22Rv1 (cell line): Measurements from ENCODE around the gene CXCL5.

Experiments used
- H3K27ac ChIP-seq: fragments of 450-650 bp; 2 replicates; pipeline ENCODE4 v1.5.1; 2017
- ZFX ChIP-seq: fragments of 450-650 bp; IDR thresholded peaks from 2 replicates; pipeline ENCODE4 v1.6.1; 2017; ENCODE audit warnings: antibody characterized with exemption, borderline replicate concordance
- TF ChIP-seq, protein P1 (sequence below): fragments of 450-650 bp; IDR thresholded peaks from 2 replicates; pipeline ENCODE4 v1.5.1; 2017; ENCODE audit warnings: mild to moderate bottlenecking

The CXCL5 gene

DNA sequence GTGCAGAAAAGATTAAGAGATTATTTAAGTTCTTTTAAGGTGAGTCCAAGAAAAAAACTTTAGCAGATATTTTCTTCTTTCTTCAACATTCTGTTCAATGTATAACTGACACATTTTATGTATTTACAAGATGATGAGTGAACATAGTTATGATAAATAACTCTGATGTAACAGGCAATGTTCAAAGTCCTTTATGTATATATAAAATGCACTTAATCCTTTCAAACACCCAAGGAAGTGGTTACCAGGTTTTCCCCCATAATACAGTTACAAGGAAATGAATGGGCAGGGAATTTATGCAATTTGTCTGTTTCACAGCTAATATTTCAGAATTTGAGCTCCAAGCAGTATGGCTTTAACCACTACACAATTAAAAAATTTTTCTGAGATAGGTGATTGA, 31.8 kb upstream of the CXCL5 start:
- H3K27ac ChIP-seq = no peak overlapping the region
- TF ChIP-seq, protein P1, sequence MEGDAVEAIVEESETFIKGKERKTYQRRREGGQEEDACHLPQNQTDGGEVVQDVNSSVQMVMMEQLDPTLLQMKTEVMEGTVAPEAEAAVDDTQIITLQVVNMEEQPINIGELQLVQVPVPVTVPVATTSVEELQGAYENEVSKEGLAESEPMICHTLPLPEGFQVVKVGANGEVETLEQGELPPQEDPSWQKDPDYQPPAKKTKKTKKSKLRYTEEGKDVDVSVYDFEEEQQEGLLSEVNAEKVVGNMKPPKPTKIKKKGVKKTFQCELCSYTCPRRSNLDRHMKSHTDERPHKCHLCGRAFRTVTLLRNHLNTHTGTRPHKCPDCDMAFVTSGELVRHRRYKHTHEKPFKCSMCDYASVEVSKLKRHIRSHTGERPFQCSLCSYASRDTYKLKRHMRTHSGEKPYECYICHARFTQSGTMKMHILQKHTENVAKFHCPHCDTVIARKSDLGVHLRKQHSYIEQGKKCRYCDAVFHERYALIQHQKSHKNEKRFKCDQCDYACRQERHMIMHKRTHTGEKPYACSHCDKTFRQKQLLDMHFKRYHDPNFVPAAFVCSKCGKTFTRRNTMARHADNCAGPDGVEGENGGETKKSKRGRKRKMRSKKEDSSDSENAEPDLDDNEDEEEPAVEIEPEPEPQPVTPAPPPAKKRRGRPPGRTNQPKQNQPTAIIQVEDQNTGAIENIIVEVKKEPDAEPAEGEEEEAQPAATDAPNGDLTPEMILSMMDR = no peak
- no peak for TF ChIP-seq ZFX

DNA sequence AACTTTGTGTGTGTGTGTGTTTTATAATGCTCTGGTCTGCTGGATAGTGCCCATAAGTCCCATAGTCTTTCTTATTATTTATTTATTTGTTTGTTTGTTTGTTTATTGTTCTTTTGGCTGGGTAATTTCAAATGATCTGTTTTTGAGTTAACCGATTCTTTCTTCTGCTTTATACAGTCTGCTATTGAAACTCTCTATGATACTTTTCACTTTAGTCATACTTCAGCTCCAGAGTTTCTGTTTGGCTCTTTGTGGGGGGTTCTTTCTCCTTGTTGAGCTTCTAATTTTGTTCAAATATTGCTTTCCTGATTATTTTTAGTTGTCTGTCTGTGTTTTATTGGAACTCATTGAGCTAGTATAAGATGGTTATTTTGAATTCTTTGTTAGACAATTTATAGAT, 30.0 kb upstream of the CXCL5 start:
- no peak overlapping the region for H3K27ac ChIP-seq
- TF ChIP-seq, protein P1 = no peak
- no peak for TF ChIP-seq ZFX

DNA sequence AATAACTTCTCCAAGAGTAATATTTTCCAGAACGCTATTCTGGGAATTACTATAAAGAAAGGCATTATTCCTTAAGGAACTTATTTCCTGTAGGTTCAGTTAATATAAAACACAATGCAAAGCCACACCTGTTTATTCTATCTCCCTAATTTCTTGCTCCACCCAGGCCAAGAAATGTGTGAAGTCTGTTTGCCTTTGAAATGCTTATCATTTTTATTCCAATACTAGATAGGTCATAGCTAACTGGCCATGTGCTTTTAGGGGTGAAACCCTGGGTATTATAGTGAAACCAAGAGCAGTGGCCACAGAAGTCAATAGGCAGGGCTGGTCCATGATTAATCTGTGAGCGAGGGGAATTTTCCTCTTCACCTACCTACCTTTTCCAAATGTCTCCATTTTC, 25.2 kb upstream of the CXCL5 start:
- TF ChIP-seq ZFX = no peak
- TF ChIP-seq, protein P1 = no peak
- no peak overlapping the region for H3K27ac ChIP-seq

DNA sequence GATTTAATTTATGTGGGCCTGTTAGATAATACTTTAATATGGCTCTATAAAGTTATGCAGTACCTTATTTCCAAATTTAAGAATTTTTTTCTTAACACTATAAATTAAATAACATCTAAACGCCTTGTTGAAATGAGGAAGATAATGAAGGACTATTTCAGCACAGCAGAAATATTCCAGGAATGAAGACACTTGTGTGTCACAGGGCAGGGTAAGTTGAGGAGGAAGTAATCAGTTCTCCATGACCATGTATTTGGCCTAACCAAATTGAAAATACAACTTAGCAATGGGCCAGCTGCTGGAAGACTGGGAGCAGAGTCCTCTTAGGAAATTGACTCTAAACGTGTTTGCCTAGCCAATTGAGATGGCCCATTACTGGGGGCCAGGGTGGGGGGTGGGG, 23.1 kb upstream of the CXCL5 start:
- H3K27ac ChIP-seq = no peak overlapping the region
- TF ChIP-seq ZFX = no peak
- TF ChIP-seq, protein P1 = no peak

DNA sequence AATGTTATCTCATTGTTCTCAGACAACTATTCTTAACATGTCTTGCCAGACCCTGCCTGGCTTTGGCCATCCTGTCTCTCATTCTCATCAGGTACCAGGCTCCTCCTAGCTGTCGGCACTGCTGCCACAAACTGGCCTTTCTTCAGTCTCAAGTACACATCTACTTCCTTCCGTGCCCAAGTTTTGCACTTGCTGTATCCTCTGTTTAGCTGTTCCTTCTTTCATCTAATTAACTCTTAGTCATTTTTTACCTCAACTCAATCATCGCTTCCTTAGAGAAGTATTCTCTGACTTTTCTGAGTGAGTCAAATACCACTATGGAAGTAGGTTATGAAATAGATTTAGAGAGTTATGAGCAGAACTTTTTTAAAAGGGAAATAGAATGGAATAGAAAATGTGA, 20.3 kb upstream of the CXCL5 start:
- H3K27ac ChIP-seq = no peak overlapping the region
- TF ChIP-seq, protein P1 = no peak
- TF ChIP-seq ZFX = no peak

DNA sequence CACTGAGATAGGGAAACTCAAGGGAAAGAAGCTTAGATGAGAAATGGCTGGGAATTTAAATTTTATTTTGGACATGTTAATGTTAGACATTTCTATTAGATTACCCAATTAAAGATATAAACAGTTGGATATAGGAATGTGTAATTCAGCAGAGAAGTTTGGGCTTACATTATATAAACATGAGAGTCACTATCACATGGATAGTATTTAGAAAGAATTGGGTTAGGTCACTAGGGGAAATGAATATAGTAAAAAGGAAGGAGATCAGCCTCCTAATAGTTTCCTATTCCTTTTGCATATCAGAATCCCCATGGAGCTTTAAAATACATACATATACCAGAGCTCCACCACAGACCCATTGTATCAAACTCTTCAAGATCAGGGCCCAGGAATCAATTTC, 19.6 kb upstream of the CXCL5 start:
- TF ChIP-seq ZFX = no peak
- TF ChIP-seq, protein P1 = no peak
- H3K27ac ChIP-seq = no peak overlapping the region

DNA sequence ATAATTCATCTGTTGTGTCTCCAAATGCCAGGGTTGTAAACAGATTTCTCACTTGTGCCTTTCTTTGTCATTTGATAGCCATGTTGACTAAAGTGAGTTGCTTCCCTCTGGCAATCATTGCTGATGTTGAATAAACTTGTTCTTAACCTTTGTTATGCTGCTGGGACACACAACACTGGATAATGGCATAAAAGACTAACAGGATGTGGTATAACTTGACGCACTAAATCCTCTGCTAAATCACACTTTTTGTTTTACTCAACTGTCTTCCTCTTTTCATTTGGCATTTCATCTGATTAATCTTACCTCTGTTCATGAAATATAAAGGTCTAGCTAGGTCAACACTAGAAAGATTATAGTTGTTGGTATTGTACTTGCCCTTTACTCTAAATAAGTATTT, 17.6 kb upstream of the CXCL5 start:
- TF ChIP-seq ZFX = no peak
- TF ChIP-seq, protein P1 = no peak

More for the DNA sequence above, 17.6 kb upstream of the CXCL5 start:
- no peak overlapping the region for H3K27ac ChIP-seq
